ENCODE results near the gene IL17RC. TPM values are rescaled to one million over a fixed set of nuclear protein-coding genes. Genes with fewer than 3 reads are reported as not detected.
A peak's percentile ranks its signal among the peaks of the same experiment; 100 is the strongest.

Gene IL17RC
- total and polyA plus RNA-seq, 2 donors (not counting 3 experiments of a cell fraction or from before 2014, with no cell fraction given) = 18.7 to 19.9 TPM

DNA sequence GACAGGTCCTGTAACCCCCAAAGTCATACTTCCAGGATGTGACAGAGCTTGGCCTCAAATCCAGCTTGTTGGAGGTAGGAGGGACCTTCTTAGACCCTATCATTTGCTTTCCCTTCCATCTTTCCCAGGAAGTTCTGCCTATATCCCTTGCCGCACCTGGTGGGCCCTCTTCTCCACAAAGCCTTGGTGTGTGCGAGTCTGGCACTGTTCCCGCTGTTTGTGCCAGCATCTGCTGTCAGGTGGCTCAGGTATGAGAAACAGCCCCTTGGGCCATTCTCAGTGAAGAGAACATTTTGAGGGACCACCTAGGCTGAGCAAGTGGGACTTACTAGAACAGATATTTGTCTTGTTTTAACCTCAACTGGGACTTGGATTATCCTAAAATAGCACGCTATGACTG, 13.0 kb upstream of the IL17RC start:
- ChIA-PET POLR2A (no interaction called here), CTCF (interaction anchor here (0.6 kb wide), 1 partner anchor 8 kb away, joined by 3 read pairs; no protein-coding TSS in a partner anchor)
- Histone ChIP-seq H3K36me3 (ENCODE audit: control insufficient read depth in 2 of 2, extremely low read depth in 1 of 2, insufficient read depth in 2 of 2, low read length in 2 of 2) (no peaks in the 10 kb centered on the region), H3K9ac (replicated peaks; ENCODE audit: extremely low read depth, insufficient read depth, low read length) (no peak overlapping the region), H3K27ac (ENCODE audit: insufficient read depth, low read depth, low read length) (peak overlapping the region; percentile 2), H3K9me1 (replicated peaks; ENCODE audit: control insufficient read depth, extremely low read depth, insufficient read depth, low read length) (no peaks in the 10 kb centered on the region), H3K4me1 (ENCODE audit: control insufficient read depth, extremely low read depth, insufficient read depth, low read length) (peaks cover 27% of the 10 kb centered on the region), H3K79me2 (ENCODE audit: control insufficient read depth, insufficient read depth, low read length) (no peaks in the 10 kb centered on the region), H4K20me1 (replicated peaks; ENCODE audit: control insufficient read depth, extremely low read depth, insufficient read depth, low read length) (no peaks in the 10 kb centered on the region), H3K4me2 (ENCODE audit: insufficient read depth, low read length) (no peak overlapping the region), H3K27me3 (ENCODE audit: control insufficient read depth in 2 of 2, insufficient read depth in 2 of 2, low read length in 2 of 2) (no peaks in the 10 kb centered on the region), H2AFZ (ENCODE audit: low read depth, low read length) (no peak overlapping the region), H3K9me3 (replicated peaks; ENCODE audit: control insufficient read depth, insufficient read depth, low read length) (no peaks in the 10 kb centered on the region), H3K4me3 (replicated peaks in 1 of 3; ENCODE audit: insufficient read depth in 1 of 3, low read depth in 1 of 3, low read length in 3 of 3) (no peak overlapping the region)
- dilution Hi-C loops (cut with MboI; ENCODE audit: extremely low pct_ligation_motif_present, low sequenced_read_pairs) (no loop called here), intact Hi-C loops (cut with micrococcal nuclease) (loop anchor here (1.0 kb wide), 1 partner anchor 14 kb away; the partner anchor contains the start of gene JAGN1)
- BruUV-seq (replicated peaks) = no TSS peak
- DNase-seq (ENCODE audit: low read depth, low spot score) (no peak), FAIRE-seq (no peak)
- TF ChIP-seq MYC (IDR thresholded peaks at IDR 0.05; ENCODE audit: low read depth, low read length) (no peak), JUN (IDR thresholded peaks at IDR 0.05; ENCODE audit: borderline replicate concordance, insufficient read depth, insufficient read length, low read depth) (no peak), POLR2AphosphoS5 (IDR thresholded peaks at IDR 0.05; ENCODE audit: insufficient read depth, low read depth, low read length) (no peak), FOS (IDR thresholded peaks at IDR 0.05; ENCODE audit: borderline replicate concordance, insufficient read depth, low read length) (no peak), EZH2 (IDR thresholded peaks at IDR 0.05; ENCODE audit: borderline replicate concordance, low read depth, low read length, severe bottlenecking) (no peak), GATA2 (IDR thresholded peaks at IDR 0.05; ENCODE audit: insufficient read depth, insufficient read length, low read depth, low read length) (no peak), POLR2A (IDR thresholded peaks at IDR 0.05; ENCODE audit: low read depth, low read length) (no peak)
- TF ChIP-seq, protein P1, sequence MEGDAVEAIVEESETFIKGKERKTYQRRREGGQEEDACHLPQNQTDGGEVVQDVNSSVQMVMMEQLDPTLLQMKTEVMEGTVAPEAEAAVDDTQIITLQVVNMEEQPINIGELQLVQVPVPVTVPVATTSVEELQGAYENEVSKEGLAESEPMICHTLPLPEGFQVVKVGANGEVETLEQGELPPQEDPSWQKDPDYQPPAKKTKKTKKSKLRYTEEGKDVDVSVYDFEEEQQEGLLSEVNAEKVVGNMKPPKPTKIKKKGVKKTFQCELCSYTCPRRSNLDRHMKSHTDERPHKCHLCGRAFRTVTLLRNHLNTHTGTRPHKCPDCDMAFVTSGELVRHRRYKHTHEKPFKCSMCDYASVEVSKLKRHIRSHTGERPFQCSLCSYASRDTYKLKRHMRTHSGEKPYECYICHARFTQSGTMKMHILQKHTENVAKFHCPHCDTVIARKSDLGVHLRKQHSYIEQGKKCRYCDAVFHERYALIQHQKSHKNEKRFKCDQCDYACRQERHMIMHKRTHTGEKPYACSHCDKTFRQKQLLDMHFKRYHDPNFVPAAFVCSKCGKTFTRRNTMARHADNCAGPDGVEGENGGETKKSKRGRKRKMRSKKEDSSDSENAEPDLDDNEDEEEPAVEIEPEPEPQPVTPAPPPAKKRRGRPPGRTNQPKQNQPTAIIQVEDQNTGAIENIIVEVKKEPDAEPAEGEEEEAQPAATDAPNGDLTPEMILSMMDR (IDR thresholded peaks at IDR 0.05; ENCODE audit: extremely low read depth in 1 of 2, insufficient read depth in 1 of 2, low read depth in 1 of 2, low read length in 2 of 2) = no peak
- TF ChIP-seq, protein P2, sequence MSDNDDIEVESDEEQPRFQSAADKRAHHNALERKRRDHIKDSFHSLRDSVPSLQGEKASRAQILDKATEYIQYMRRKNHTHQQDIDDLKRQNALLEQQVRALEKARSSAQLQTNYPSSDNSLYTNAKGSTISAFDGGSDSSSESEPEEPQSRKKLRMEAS (IDR thresholded peaks at IDR 0.05; ENCODE audit: insufficient read depth, insufficient read length) = no peak

Data from endothelial cell of umbilical vein (primary cell).